ENCODE data around the gene SLC22A1.

GRCh38 chr6:160133441-160134336 lies 12.1 kb downstream of the SLC22A1 start:
- TF ChIP-seq CTCF (conservative IDR thresholded peaks at IDR 0.05; ENCODE audit: low read depth, low read length) (no peak), RCOR1 (IDR thresholded peaks at IDR 0.05; ENCODE audit: insufficient replicate concordance, low read length) (no peak), MXI1 (IDR thresholded peaks at IDR 0.05; ENCODE audit: borderline replicate concordance, low read depth, low read length) (no peak), RAD21 (IDR thresholded peaks at IDR 0.05; ENCODE audit: low read length) (no peak)
